Activated T-helper 1 cell treated with anti-CD3 and anti-CD28 coated beads, Interleukin-12 subunit alpha, Interleukin-12 subunit beta, Interleukin-2, Interleukin-4 antibody, amounts not matched to agents 30 ng/mL and 10 ng/mL and 1 ng/mL, durations not matched to agents 14 hours and 24 hours and 36 hours (primary cell): ENCODE results near the gene BACH1. TPM values are rescaled to one million over a fixed set of nuclear protein-coding genes. Genes with fewer than 3 reads are reported as not detected.

Experiments
- DNase-seq: peaks from one replicate; pipeline ENCODE4 v3.0.0; 2021; ENCODE audit warnings: low spot score
- H3K27ac Mint-ChIP-seq: one replicate; pipeline ENCODE4 v1.8.0; 2021; ENCODE audit warnings: mild to moderate bottlenecking, mixed read lengths
- H3K27me3 Mint-ChIP-seq: one replicate; pipeline ENCODE4 v1.8.0; 2022; ENCODE audit warnings: mild to moderate bottlenecking, moderate library complexity, mixed read lengths; ENCODE audit not compliant: insufficient read depth
- H3K36me3 Mint-ChIP-seq: one replicate; pipeline ENCODE4 v1.8.0; 2021; ENCODE audit warnings: low read depth, mixed read lengths
- H3K4me1 Mint-ChIP-seq: one replicate; pipeline ENCODE4 v1.8.0; 2021; ENCODE audit warnings: low read depth, mixed read lengths
- H3K4me3 Mint-ChIP-seq: one replicate; pipeline ENCODE4 v1.8.0; 2021; ENCODE audit warnings: mild to moderate bottlenecking, moderate library complexity, mixed read lengths
- H3K9me3 Mint-ChIP-seq: one replicate; pipeline ENCODE4 v1.8.0; 2021; ENCODE audit warnings: mixed read lengths
- intact Hi-C: fragments of 100-400 bp; cut with micrococcal nuclease; formaldehyde crosslinking; loops from one replicate; pipeline ENCODE4 v1.15.1; 2024
- total RNA-seq: library from RNA; stranded (reverse); gene quantifications from 2 replicates; pipeline ENCODE4 v1.2.3, GENCODE V29; 2022

BACH1 gene
- total RNA-seq, 1 donor from 2014 or later: 22.7 TPM

- Mint-ChIP-seq H3K9me3 (no peaks in the 10 kb centered on the region), H3K4me1 (peaks cover 40% of the 10 kb centered on the region), H3K27me3 (no peaks in the 10 kb centered on the region), H3K36me3 (peaks cover 12% of the 10 kb centered on the region), H3K4me3 (no peak overlapping the region), H3K27ac (no peak overlapping the region)
- DNase-seq: no peak
- intact Hi-C loops: loop anchor here (10.0 kb wide), 1 partner anchor 1407 kb away; the partner anchor contains the start of gene KRTAP21-3
Observed at GRCh38 chr21:29307718-29308455, 9.2 kb downstream of the BACH1 start.

GRCh38 chr21:29308456-29308783 is 9.7 kb downstream of the BACH1 start:
- Mint-ChIP-seq H3K36me3 (peaks cover 12% of the 10 kb centered on the region), H3K27ac (no peak overlapping the region), H3K4me1 (peaks cover 40% of the 10 kb centered on the region), H3K4me3 (no peak overlapping the region), H3K27me3 (no peaks in the 10 kb centered on the region), H3K9me3 (no peaks in the 10 kb centered on the region)
- no peak for DNase-seq
- intact Hi-C loops: loop anchor here (10.0 kb wide), 1 partner anchor 1406 kb away; the partner anchor contains the start of gene KRTAP21-3

- Mint-ChIP-seq H3K4me1 (peaks cover 40% of the 10 kb centered on the region), H3K36me3 (peaks cover 12% of the 10 kb centered on the region), H3K27ac (no peak overlapping the region), H3K9me3 (no peaks in the 10 kb centered on the region), H3K27me3 (no peaks in the 10 kb centered on the region), H3K4me3 (no peak overlapping the region)
- intact Hi-C loops: loop anchor here (10.0 kb wide), 1 partner anchor 1405 kb away; the partner anchor contains the start of gene KRTAP21-3
- no peak for DNase-seq
Observed at GRCh38 chr21:29309703-29310102, 11.0 kb downstream of the BACH1 start.

GRCh38 chr21:29311802-29312201 is 13.1 kb downstream of the BACH1 start:
- Mint-ChIP-seq H3K27ac (no peak overlapping the region), H3K36me3 (peaks cover 12% of the 10 kb centered on the region), H3K9me3 (no peaks in the 10 kb centered on the region), H3K27me3 (no peaks in the 10 kb centered on the region), H3K4me1 (peaks cover 32% of the 10 kb centered on the region), H3K4me3 (no peak overlapping the region)
- DNase-seq: no peak
- intact Hi-C loops: no loop called here

- H3K4me3 Mint-ChIP-seq: no peak overlapping the region
- peaks cover 26% of the 10 kb centered on the region for H3K4me1 Mint-ChIP-seq
- DNase-seq: no peak
- intact Hi-C loops: no loop called here
- H3K27me3 Mint-ChIP-seq: no peaks in the 10 kb centered on the region
- H3K36me3 Mint-ChIP-seq: peaks cover 14% of the 10 kb centered on the region
- H3K27ac Mint-ChIP-seq: no peak overlapping the region
- no peaks in the 10 kb centered on the region for H3K9me3 Mint-ChIP-seq
Observed at GRCh38 chr21:29312981-29313380, 14.3 kb downstream of the BACH1 start.

- Mint-ChIP-seq H3K36me3 (peaks cover 13% of the 10 kb centered on the region), H3K4me3 (no peak overlapping the region), H3K4me1 (peaks cover 22% of the 10 kb centered on the region), H3K27me3 (no peaks in the 10 kb centered on the region), H3K9me3 (no peaks in the 10 kb centered on the region), H3K27ac (no peak overlapping the region)
- intact Hi-C loops: no loop called here
- DNase-seq: no peak
Observed at GRCh38 chr21:29313662-29314408, 15.1 kb downstream of the BACH1 start.

- Mint-ChIP-seq H3K27ac (no peak overlapping the region), H3K4me1 (peaks cover 27% of the 10 kb centered on the region), H3K36me3 (peaks cover 16% of the 10 kb centered on the region), H3K27me3 (no peaks in the 10 kb centered on the region), H3K9me3 (no peaks in the 10 kb centered on the region), H3K4me3 (no peak overlapping the region)
- DNase-seq: no peak
- intact Hi-C loops: no loop called here
Observed at GRCh38 chr21:29315131-29315749, 16.5 kb downstream of the BACH1 start.

- Mint-ChIP-seq H3K4me1 (peaks cover 27% of the 10 kb centered on the region), H3K27ac (no peak overlapping the region), H3K36me3 (peaks cover 15% of the 10 kb centered on the region), H3K9me3 (peaks cover 2% of the 10 kb centered on the region), H3K4me3 (no peak overlapping the region), H3K27me3 (no peaks in the 10 kb centered on the region)
- no peak for DNase-seq
- intact Hi-C loops: no loop called here
Observed at GRCh38 chr21:29316029-29316742, 17.5 kb downstream of the BACH1 start.

- Mint-ChIP-seq H3K4me3 (no peak overlapping the region), H3K4me1 (peaks cover 22% of the 10 kb centered on the region), H3K9me3 (peaks cover 3% of the 10 kb centered on the region), H3K27me3 (no peaks in the 10 kb centered on the region), H3K36me3 (peaks cover 18% of the 10 kb centered on the region), H3K27ac (no peak overlapping the region)
- intact Hi-C loops: no loop called here
- no peak for DNase-seq
Observed at GRCh38 chr21:29316806-29317205, 18.1 kb downstream of the BACH1 start.

GRCh38 chr21:29318354-29318753 is 19.6 kb downstream of the BACH1 start:
- peaks cover 3% of the 10 kb centered on the region for H3K9me3 Mint-ChIP-seq
- intact Hi-C loops: no loop called here
- H3K4me1 Mint-ChIP-seq: peaks cover 16% of the 10 kb centered on the region
- H3K27ac Mint-ChIP-seq: no peak overlapping the region
- H3K4me3 Mint-ChIP-seq: no peak overlapping the region
- peaks cover 24% of the 10 kb centered on the region for H3K36me3 Mint-ChIP-seq
- DNase-seq: no peak
- H3K27me3 Mint-ChIP-seq: no peaks in the 10 kb centered on the region

- intact Hi-C loops: no loop called here
- DNase-seq: no peak
- Mint-ChIP-seq H3K27ac (no peak overlapping the region), H3K4me3 (no peak overlapping the region), H3K4me1 (peaks cover 10% of the 10 kb centered on the region), H3K36me3 (peaks cover 29% of the 10 kb centered on the region), H3K27me3 (no peaks in the 10 kb centered on the region), H3K9me3 (peaks cover 3% of the 10 kb centered on the region)
Observed at GRCh38 chr21:29320031-29320430, 21.3 kb downstream of the BACH1 start.

- no peak overlapping the region for H3K27ac Mint-ChIP-seq
- peaks cover 3% of the 10 kb centered on the region for H3K9me3 Mint-ChIP-seq
- no peak for DNase-seq
- intact Hi-C loops: no loop called here
- no peaks in the 10 kb centered on the region for H3K27me3 Mint-ChIP-seq
- peaks cover 27% of the 10 kb centered on the region for H3K36me3 Mint-ChIP-seq
- peaks cover 5% of the 10 kb centered on the region for H3K4me1 Mint-ChIP-seq
- H3K4me3 Mint-ChIP-seq: no peak overlapping the region
Observed at GRCh38 chr21:29321217-29321616, 22.5 kb downstream of the BACH1 start.
